Activated T-helper 17 cell treated with anti-CD3 and anti-CD28 coated beads, Interleukin-2, amount 50 U/mL, for 72 hours (primary cell): Measurements from ENCODE around the gene CREBBP. TPM values are rescaled to one million over a fixed set of nuclear protein-coding genes. Genes with fewer than 3 reads are reported as not detected.
"Not testable (repeated sequence)": the region's sequence is repeated elsewhere in the genome, so short reads cannot be mapped to it uniquely, and the experiment has no call there.

ENCODE experiments used
- ATAC-seq: fragments of 150-1000 bp; cut with Tn5 transposase; replicated peaks from 2 replicates; pipeline ENCODE4 v1.10.0; 2021; ENCODE audit warnings: mild to moderate bottlenecking, moderate library complexity
- H3K27ac Mint-ChIP-seq: one replicate; pipeline ENCODE4 v1.8.0; 2022; ENCODE audit warnings: mixed read lengths
- H3K27me3 Mint-ChIP-seq: one replicate; pipeline ENCODE4 v1.8.0; 2022; ENCODE audit warnings: mixed read lengths
- H3K36me3 Mint-ChIP-seq: one replicate; pipeline ENCODE4 v1.8.0; 2022; ENCODE audit warnings: low read depth, mild to moderate bottlenecking, mixed read lengths
- H3K4me1 Mint-ChIP-seq: one replicate; pipeline ENCODE4 v1.8.0; 2022; ENCODE audit warnings: mixed read lengths
- H3K4me3 Mint-ChIP-seq: one replicate; pipeline ENCODE4 v1.8.0; 2022; ENCODE audit warnings: mild to moderate bottlenecking, mixed read lengths
- H3K9me3 Mint-ChIP-seq: one replicate; pipeline ENCODE4 v1.8.0; 2022; ENCODE audit warnings: mixed read lengths
- total RNA-seq, 2 donors: library from RNA; stranded (reverse); gene quantifications; one replicate each; pipeline ENCODE4 v1.2.3, GENCODE V29; 2022

Gene CREBBP
- 10 to 100 TPM; 55.7 to 58.2 TPM for total RNA-seq

- peaks cover 33% of the 10 kb centered on the region for H3K36me3 Mint-ChIP-seq
- peak within 1 kb of the TSS; percentile 89 for H3K4me3 Mint-ChIP-seq
- peak; percentile 87 for ATAC-seq
- H3K27me3 Mint-ChIP-seq: no peaks in the 10 kb centered on the region
- H3K27ac Mint-ChIP-seq: peak within 1 kb of the TSS; percentile 87
- H3K9me3 Mint-ChIP-seq: no peaks in the 10 kb centered on the region
- H3K4me1 Mint-ChIP-seq: peaks cover 30% of the 10 kb centered on the region
Measured at GRCh38 chr16:3880623-3881498, at the start of gene CREBBP. Gene CREBBP (minus strand): TSS chr16:3880713. CDS start chr16:3879916, 797 bp downstream.

- not testable (repeated sequence) for H3K27me3 Mint-ChIP-seq, H3K4me3 Mint-ChIP-seq, ATAC-seq, H3K36me3 Mint-ChIP-seq, H3K4me1 Mint-ChIP-seq, H3K27ac Mint-ChIP-seq, H3K9me3 Mint-ChIP-seq
Measured at GRCh38 chr16:3927147-3927546, 46.6 kb upstream of the CREBBP start.

GRCh38 chr16:3924763-3925162 lies 44.2 kb upstream of the CREBBP start:
- H3K27ac Mint-ChIP-seq: no peak overlapping the region
- peaks cover 9% of the 10 kb centered on the region for H3K27me3 Mint-ChIP-seq
- H3K36me3 Mint-ChIP-seq: no peaks in the 10 kb centered on the region

GRCh38 chr16:3922241-3922640 lies 41.7 kb upstream of the CREBBP start:
- no peak for ATAC-seq
- Mint-ChIP-seq H3K36me3 (no peaks in the 10 kb centered on the region), H3K27me3 (peaks cover 14% of the 10 kb centered on the region), H3K9me3 (peaks cover 8% of the 10 kb centered on the region), H3K4me3 (no peak overlapping the region), H3K27ac (peak overlapping the region; percentile 37), H3K4me1 (no peaks in the 10 kb centered on the region)

More at GRCh38 chr16:3924763-3925162, 44.2 kb upstream of the CREBBP start:
- Mint-ChIP-seq H3K9me3 (no peaks in the 10 kb centered on the region), H3K4me1 (no peaks in the 10 kb centered on the region), H3K4me3 (no peak overlapping the region)
- no peak for ATAC-seq

GRCh38 chr16:3920206-3920605 lies 39.7 kb upstream of the CREBBP start:
- Mint-ChIP-seq H3K9me3 (peaks cover 8% of the 10 kb centered on the region), H3K27ac (no peak overlapping the region), H3K4me3 (no peak overlapping the region), H3K36me3 (no peaks in the 10 kb centered on the region), H3K27me3 (peaks cover 12% of the 10 kb centered on the region), H3K4me1 (no peaks in the 10 kb centered on the region)
- ATAC-seq: no peak

- H3K9me3 Mint-ChIP-seq: peaks cover 8% of the 10 kb centered on the region
- no peak overlapping the region for H3K4me3 Mint-ChIP-seq
- H3K27ac Mint-ChIP-seq: no peak overlapping the region
- H3K4me1 Mint-ChIP-seq: no peaks in the 10 kb centered on the region
- H3K27me3 Mint-ChIP-seq: peaks cover 13% of the 10 kb centered on the region
- no peaks in the 10 kb centered on the region for H3K36me3 Mint-ChIP-seq
- ATAC-seq: no peak
Measured at GRCh38 chr16:3919413-3919812, 38.9 kb upstream of the CREBBP start.

- Mint-ChIP-seq H3K27ac (no peak overlapping the region), H3K36me3 (no peaks in the 10 kb centered on the region), H3K9me3 (peaks cover 8% of the 10 kb centered on the region), H3K27me3 (peaks cover 8% of the 10 kb centered on the region), H3K4me1 (no peaks in the 10 kb centered on the region), H3K4me3 (no peak overlapping the region)
- ATAC-seq: no peak
Measured at GRCh38 chr16:3915426-3916260, 35.1 kb upstream of the CREBBP start.

- H3K27ac Mint-ChIP-seq: no peak overlapping the region
- no peak overlapping the region for H3K4me3 Mint-ChIP-seq
- H3K27me3 Mint-ChIP-seq: peaks cover 4% of the 10 kb centered on the region
- no peaks in the 10 kb centered on the region for H3K9me3 Mint-ChIP-seq
- no peak for ATAC-seq
- H3K36me3 Mint-ChIP-seq: no peaks in the 10 kb centered on the region
- H3K4me1 Mint-ChIP-seq: no peaks in the 10 kb centered on the region
Measured at GRCh38 chr16:3912897-3913296, 32.4 kb upstream of the CREBBP start.

GRCh38 chr16:3912373-3912772 lies 31.9 kb upstream of the CREBBP start:
- Mint-ChIP-seq H3K36me3 (no peaks in the 10 kb centered on the region), H3K9me3 (no peaks in the 10 kb centered on the region), H3K4me1 (no peaks in the 10 kb centered on the region), H3K27ac (no peak overlapping the region), H3K4me3 (no peak overlapping the region), H3K27me3 (peaks cover 4% of the 10 kb centered on the region)
- ATAC-seq: no peak

GRCh38 chr16:3911741-3912140 lies 31.2 kb upstream of the CREBBP start:
- not testable (repeated sequence) for H3K36me3 Mint-ChIP-seq, H3K27ac Mint-ChIP-seq, ATAC-seq, H3K4me3 Mint-ChIP-seq, H3K4me1 Mint-ChIP-seq, H3K9me3 Mint-ChIP-seq, H3K27me3 Mint-ChIP-seq

GRCh38 chr16:3909791-3910583 lies 29.5 kb upstream of the CREBBP start:
- Mint-ChIP-seq H3K27ac (no peak overlapping the region), H3K9me3 (no peaks in the 10 kb centered on the region)

GRCh38 chr16:3908951-3909437 lies 28.5 kb upstream of the CREBBP start:
- H3K27ac Mint-ChIP-seq: no peak overlapping the region
- H3K36me3 Mint-ChIP-seq: no peaks in the 10 kb centered on the region
- ATAC-seq: no peak
- H3K9me3 Mint-ChIP-seq: no peaks in the 10 kb centered on the region
- no peaks in the 10 kb centered on the region for H3K4me1 Mint-ChIP-seq
- no peaks in the 10 kb centered on the region for H3K27me3 Mint-ChIP-seq
- H3K4me3 Mint-ChIP-seq: no peak overlapping the region

More at GRCh38 chr16:3909791-3910583, 29.5 kb upstream of the CREBBP start:
- Mint-ChIP-seq H3K4me1 (no peaks in the 10 kb centered on the region), H3K4me3 (no peak overlapping the region), H3K36me3 (no peaks in the 10 kb centered on the region), H3K27me3 (no peaks in the 10 kb centered on the region)
- ATAC-seq: no peak

GRCh38 chr16:3907586-3907985 lies 27.1 kb upstream of the CREBBP start:
- H3K9me3 Mint-ChIP-seq: no peaks in the 10 kb centered on the region
- H3K36me3 Mint-ChIP-seq: no peaks in the 10 kb centered on the region
- no peaks in the 10 kb centered on the region for H3K4me1 Mint-ChIP-seq
- no peak overlapping the region for H3K4me3 Mint-ChIP-seq
- H3K27me3 Mint-ChIP-seq: no peaks in the 10 kb centered on the region
- ATAC-seq: no peak
- no peak overlapping the region for H3K27ac Mint-ChIP-seq

- H3K36me3 Mint-ChIP-seq: no peaks in the 10 kb centered on the region
- H3K27me3 Mint-ChIP-seq: no peaks in the 10 kb centered on the region
- no peak overlapping the region for H3K4me3 Mint-ChIP-seq
- H3K9me3 Mint-ChIP-seq: no peaks in the 10 kb centered on the region
- H3K4me1 Mint-ChIP-seq: no peaks in the 10 kb centered on the region
- no peak overlapping the region for H3K27ac Mint-ChIP-seq
- no peak for ATAC-seq
Measured at GRCh38 chr16:3906363-3906762, 25.9 kb upstream of the CREBBP start.
